Measurements from ENCODE around the gene GNG5. TPM values are rescaled to one million over a fixed set of nuclear protein-coding genes. Genes with fewer than 3 reads are reported as not detected.

Gene GNG5
- total and polyA plus RNA-seq, 9 donors, result 26.2 to 211 (median 64.1) TPM

Other genes with a start within 250 kb of the GNG5 start
- 1 to 10 TPM in 2 of 7 donors, under 1 TPM in 3, not detected in 2; 0.24 to 2.0 (median 0.62) TPM for gene SAMD13, start 204.9 kb downstream of the GNG5 start, total RNA-seq
- gene SAMD13, start 204.9 kb downstream of the GNG5 start, polyA plus RNA-seq, result 1 to 10 TPM in 1 of 2 donors, under 1 TPM in 1; 0.63 to 2.9 TPM
- gene DNASE2B, start 108.1 kb downstream of the GNG5 start, total RNA-seq, result 1 to 10 TPM in 1 of 7 donors, under 1 TPM in 1, not detected in 5; 0.57 to 1.6 TPM
- gene DNASE2B, start 108.1 kb downstream of the GNG5 start, polyA plus RNA-seq, result 1 to 10 TPM in 1 of 2 donors, not detected in 1; 1.2 TPM
- 10 to 100 TPM; 19.5 to 28.0 (median 24.8) TPM for gene RPF1, start 27.3 kb downstream of the GNG5 start, total RNA-seq
- gene RPF1, start 27.3 kb downstream of the GNG5 start, polyA plus RNA-seq, result 10 to 100 TPM; 27.8 to 35.2 TPM
- gene SPATA1, start 195 bp downstream of the GNG5 start, total RNA-seq, result 1 to 10 TPM in 2 of 7 donors, under 1 TPM in 4, not detected in 1; 0.12 to 1.9 (median 0.62) TPM
- gene SPATA1, start 195 bp downstream of the GNG5 start, polyA plus RNA-seq, result under 1 TPM; 0.18 to 0.22 TPM
- gene CTBS, start 67.9 kb upstream of the GNG5 start, total RNA-seq, result 10 to 100 TPM in 4 of 7 donors, 1 to 10 TPM in 3; 8.7 to 16.1 (median 11.9) TPM
- 10 to 100 TPM; 10.5 to 27.5 TPM for gene CTBS, start 67.9 kb upstream of the GNG5 start, polyA plus RNA-seq
- gene SSX2IP, start 183.9 kb upstream of the GNG5 start, total RNA-seq, result 1 to 10 TPM; 1.4 to 8.5 (median 5.0) TPM
- gene SSX2IP, start 183.9 kb upstream of the GNG5 start, polyA plus RNA-seq, result 1 to 10 TPM; 1.1 to 4.5 TPM

Measured in ovary (tissue), 9 donors.